ENCODE measurements around the gene NCAPG2.

NCAPG2 gene

DNA sequence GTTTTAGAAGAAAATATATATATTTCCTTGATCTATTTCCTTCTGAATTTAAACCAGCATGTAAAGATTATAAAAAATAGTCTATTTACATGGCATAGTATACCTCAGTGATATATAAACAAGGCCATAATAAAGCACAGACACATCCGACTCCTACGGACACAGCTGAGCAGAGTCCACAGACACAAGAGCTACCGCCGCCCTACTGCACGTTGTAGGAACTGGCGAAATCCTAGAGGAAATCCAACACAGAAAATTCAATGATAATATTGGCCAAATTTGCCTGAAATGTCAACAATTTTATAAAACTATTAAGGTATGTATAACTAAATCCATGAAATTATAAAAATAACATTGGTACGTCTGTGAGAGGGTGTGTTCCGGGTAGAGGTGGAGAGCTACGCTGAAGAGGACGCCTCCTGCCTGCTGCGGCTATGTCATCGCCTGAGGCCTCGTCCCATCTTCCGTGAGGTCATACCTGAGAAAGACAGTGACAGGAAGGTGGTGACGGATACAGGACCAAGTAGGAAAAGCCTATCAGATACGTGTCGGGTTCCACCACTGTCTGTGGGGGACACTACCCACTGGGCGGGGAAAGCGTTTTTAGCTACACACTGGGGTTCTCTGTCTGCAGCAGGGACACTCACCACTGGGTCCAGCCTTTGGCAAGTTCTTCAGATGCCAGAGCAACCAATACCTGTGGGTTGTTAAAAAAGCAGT is 29.3 kb upstream of the NCAPG2 start:
- no peak for DNase-seq

DNA sequence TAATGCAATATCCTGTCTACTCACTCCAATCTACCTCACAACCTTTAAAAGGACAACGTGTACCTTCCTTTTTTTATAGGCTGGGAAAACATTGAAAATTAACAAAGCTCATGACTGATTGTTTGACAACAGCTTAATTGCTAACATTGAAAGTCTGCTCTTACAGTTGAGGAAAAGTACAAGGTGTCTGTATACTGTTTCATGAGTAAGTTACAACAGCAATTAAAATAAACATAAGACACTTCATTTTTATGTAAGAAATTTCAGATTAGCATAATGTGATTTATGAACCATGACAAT is 28.6 kb upstream of the NCAPG2 start:
- no peak for DNase-seq

DNA sequence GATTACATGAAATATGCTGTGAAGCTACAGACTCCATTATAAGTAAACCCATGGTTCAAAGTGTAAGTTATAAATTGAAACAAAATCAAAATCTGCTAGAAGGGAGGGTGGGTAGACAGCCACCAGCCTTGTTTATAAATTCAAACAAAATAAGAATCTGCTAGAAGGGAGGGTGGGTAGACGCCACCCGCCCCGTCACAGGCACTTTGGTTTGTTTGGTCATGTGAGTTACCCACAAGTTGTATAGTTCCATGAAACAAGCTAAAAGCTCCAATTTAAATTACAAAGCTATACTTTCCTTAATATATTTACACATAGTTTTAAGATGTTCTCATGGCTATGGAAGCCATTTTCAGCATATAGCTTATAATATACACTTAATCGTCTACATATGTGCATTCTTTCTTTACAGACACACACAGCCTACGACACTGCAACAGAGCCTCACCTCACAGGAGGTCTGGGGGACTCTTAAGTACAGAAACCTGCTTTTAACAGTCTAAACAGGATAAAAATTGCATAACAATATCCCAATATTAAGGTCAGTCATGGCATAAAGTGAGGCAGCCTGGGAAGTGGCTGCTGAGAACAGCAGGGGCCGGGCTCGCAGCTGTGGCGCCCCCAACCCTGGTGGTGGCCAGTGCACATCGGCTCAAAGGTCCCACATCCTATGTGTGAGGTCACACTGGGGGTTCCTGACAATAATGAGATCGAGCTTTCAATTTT is 28.1 kb upstream of the NCAPG2 start:
- no peak for DNase-seq

DNA sequence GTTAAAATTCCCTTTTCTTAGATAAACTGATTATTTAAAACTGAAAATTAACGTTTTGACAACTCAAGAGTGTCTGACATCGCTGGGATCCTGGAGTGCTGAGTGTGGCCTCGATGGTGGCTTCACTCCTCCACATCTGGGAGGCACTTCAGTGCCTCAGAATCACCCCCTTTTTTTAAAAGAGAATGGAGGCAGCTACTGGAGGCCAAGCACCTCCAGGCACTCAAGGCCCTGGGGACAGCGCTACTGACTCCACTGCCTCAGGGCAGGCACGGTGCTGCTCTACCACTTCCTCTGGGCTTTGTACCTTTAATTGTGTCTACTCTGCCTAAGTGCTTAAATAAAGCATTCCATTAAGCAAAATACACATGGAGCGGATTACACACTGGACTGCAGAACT is 27.2 kb upstream of the NCAPG2 start:
- DNase-seq = no peak

DNA sequence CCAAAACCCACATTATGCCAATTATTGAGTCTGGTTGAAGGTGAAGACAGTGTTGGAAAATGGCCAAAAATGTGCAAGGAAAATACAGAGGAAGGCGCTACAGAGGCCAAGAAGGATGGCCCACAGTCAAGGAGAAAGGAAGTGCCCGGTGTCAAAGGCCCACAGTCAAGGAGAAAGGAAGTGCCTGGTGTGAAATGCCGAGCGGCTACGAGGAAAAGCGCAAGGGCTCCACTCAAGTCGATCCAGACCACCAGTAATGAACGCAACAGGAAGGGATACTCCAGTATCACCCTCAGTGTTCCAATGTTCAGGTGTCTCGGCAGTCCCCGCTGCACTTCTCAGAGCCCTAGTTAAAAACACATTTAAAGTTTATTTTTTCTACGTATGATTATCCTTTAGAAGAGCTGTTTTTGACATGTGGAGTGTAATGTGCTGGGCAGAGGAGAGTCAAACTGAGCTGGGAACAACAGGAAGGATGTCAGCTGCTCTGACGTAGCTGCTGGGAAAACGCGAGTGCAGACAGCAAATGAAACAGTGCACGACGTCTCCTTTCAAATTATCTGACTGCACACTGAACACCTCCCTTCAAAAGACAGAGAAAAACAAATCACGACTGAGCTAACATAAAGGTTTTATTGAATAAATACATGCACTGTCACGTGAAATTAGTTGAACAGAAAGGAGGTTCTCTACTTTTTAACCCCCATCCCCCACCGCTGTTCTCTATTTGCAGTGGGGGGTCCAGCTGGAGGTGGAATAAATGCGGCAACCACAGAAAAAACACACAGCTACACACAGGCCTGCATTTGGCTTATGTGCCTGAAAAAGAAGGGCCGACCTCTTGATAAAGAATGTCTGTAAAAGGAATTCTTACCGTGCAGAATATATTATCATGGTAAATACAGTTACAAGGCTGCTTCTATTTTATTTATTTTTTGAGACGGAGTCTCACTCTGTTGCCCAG is 26.1 kb upstream of the NCAPG2 start:
- no peak for DNase-seq

DNA sequence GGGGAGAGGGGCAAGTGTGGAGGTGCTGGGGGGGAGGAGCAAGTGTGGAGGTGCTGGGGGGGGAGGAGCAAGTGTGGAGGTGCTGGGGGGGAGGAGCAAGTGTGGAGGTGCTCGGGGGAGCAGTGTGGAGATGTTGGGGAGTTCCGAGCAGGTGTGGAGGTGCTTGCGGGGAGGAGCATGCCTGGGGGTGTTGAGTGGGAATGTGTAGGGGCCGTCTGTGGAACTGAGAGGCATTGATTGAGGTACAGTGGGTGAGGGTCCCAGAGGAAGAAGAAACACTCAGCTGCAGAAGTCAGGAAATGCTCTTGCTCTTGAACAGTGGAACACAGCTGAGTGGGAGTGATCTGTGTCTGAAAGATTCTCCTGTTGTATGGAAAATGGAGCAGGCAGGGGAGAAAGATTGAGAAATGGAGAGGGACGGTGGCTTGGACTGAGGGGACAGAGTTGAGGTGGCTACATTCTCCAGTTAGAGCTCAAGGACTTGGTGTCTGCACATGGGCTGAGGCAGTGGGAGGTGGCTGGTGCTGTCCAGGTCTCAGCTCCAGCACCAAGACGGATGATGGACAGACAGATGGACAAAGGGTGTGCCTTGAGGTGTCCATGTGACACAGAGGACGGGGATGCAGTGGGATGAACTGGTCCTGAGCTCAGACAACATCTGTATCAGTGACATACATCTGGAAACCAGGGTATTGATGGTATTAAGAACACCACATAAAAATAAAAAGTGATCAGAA is 25.2 kb upstream of the NCAPG2 start:
- no peak for DNase-seq

DNA sequence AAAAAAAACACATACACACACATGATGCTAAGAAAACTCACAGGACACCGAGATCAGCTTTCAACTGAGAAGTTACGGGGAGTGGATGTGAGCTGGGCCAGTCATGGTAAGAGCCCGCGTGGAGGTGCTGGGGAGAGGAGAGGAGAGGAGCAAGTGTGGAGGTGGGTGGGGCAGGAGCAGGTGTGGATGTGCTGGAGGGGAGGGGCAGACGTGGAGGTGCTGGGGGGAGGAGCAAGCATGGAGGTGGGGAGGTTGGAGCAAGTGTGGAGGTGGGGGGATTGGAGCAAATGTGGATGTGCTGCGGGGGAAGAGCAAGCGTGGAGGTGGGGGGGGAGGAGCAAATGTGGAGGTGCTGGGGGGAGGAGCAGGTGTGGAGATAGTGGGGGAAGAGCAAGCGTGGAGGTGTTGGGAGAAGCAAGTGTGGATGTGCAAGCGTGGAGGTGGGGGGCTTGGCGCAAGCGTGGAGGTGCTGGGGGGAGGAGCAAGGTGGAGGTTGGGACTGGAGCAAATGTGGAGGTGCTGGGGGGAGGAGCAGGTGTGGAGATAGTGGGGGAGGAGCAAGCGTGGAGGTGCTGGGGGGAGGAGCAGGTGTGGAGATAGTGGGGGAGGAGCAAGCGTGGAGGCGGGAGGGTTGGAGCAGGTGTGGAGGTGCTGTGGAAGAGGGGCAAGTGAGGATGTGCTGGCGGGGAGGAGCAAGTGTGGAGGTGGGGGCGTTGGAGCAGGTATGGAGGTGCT is 24.5 kb upstream of the NCAPG2 start:
- DNase-seq = no peak

DNA sequence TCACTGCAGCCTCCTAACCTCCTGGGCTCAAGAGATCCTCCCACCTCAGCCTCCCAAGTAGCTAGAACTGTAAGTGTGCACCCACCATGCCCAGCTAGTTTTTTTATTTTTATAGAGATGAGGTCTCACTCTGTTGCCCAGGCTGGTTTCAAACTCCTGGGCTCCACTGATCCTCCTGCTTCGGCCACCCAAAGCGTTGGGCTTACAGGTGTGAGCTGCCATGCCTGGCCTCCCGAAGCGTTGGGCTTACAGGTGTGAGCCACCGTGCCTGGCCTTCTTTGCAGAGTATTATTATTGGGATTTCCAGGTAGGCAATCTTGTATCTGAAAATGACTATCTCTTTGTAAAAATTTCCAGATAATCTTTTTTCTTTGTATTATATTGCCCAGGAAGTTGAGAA is 23.1 kb upstream of the NCAPG2 start:
- no peak for DNase-seq

DNA sequence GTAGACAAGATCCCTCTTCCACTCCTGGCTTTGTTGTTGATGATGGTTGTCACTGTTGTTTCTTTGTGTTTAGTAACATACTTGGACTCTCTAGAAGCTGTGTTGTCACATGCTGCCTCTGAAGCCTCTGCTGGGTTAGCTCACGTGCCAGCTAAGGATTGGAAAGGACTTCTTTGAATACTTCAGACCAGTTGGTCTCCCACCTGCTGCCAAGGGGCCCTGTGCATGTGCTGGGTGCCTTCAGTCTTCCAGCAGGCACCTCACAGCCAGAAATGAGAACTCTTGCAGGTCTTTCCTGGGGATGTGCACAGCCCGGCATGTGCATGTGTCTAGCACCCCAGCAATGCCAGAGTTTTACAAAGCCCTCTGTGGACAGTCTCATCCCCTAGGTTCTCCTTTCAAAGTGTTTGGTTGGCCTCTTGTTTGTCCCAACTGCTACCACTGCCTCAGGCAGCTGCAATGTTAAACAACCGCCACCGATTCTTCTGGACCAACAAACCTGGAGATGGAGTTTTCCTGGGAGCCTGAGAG is 21.7 kb upstream of the NCAPG2 start:
- no peak for DNase-seq

DNA sequence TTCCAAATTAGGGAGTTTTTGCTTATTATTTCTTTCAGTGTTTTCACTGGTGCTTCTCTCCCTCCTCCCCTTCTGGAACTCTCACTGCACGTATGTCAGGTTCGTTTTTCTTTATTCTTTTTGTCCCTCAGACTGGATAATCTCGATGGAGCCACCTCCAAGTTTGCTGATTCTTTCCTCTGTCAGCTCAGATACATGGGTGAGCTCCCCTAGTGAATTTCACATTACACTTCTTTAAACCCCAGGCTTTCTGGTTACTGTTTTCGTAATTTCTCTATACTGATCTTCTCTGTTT is 20.8 kb upstream of the NCAPG2 start:
- DNase-seq = no peak

DNA sequence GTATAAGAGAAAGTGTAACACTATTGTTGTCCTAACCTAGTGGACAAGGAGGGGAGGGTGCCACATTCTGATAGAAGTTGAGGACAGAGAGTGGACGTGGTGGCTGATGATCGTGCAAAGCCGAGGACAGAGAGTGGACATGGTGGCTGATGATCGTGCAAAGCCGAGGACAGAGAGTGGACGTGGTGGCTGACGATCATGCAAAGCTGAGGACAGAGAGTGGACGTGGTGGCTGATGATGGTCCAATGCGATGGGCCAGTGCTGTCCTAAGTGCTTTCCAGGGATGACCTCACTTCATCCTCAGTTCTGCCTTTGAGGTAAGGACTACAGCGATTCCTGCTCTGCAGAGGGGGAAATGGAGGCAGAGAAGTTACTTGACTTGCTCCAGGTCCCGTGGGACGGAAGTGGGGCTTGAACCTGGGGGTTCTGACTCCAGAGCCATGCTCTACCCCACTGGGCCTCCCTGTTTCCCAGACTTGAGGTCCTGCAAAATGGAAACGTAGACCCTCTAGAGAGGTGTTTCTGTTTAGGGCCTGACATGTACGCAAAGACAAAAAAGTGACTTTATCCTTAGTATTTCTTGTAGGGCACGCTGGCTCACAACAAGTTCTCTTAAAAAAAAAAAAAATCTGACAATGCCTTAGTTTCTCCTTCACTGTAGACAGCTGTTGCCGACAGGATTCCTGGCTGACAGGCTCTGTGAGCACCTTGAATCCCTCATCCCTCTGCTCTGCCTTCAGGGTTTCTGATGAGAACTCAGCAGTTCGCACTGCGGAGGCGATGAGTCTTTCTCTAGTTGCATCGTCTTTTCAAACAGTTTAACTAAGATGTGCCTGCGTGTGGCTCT is 20.3 kb upstream of the NCAPG2 start:
- DNase-seq = no peak

DNA sequence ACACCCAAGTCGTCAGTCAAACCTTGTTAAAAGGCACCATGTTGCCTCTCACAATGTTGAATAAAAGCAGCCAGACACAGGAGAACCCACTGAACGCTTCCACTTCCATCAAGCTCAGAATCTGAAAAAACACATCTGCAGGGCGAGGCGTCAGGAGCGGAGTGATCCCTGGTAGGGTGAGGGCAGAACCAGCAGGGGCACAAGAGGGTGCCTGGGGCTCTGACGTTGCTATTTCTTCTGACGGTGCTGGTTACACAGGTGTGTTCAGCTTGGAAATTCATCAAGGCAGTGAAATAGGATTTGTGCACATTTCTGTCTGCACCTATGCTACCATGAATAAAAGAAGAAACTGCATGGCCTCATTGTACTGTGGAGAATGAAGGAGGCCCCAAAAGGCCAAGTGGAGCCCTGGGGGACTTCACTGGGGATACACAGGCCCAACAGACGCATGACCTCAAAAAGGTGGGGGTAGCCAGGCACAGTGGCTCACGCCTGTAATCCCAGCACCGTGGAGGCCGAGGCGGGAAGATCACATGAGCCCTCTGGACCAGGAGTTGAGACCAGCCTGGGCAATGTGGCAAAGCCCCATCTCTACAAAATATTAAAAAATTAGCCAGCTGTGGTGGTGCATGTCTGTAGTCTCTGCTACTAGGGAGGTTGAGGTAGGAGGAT is 19.2 kb upstream of the NCAPG2 start:
- DNase-seq = no peak

DNA sequence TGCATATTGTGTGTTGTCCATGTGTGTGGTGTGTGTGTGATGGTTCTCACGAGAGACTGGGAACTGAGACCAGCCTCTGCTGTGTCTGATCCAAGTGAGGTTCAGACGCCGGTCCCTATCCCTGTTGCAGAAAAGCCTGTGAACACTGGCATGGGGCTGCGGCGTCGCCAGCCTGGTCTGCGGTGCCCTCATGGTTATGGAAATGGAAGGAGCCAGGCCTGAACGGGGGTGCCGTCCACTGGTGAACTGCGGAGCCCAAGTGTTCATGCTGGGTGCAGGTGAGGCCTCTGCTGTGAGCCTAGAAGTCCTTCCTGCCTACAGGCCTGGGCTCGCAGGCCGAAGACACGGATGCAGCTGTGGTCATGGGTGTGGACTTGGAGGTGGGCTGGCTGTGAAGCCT is 18.7 kb upstream of the NCAPG2 start:
- no peak for DNase-seq

DNA sequence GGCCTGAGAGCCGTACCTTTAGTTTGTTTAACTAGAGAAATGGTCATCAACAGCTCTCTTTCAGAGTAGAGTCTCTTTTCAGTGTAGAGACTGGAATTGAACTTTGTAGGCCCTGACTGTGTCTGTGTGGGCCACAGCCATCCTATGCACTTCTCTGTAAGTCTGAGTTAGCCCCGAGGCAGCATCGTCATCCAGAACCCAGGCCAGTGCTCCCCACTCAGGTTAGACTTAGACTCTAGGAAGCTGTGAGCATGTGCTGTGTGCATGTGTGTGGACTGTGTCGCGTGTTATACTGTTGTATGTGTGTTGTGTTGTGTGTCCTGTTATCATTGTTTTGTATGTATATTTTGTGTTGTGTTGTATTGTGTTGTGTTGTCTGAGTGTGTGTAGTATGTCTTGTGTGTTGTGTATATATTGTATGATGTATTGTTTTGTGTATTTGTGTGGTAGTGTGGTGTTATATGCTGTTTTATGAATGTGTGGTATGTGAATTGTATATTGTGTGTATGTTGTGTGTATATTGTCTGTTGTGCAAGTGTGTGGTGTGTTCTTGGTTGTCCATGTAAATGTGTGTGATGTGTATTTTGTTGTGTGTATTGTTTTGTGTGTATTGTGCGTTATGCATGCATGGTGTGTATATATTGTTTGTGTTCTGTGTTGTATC is 18.1 kb upstream of the NCAPG2 start:
- DNase-seq = no peak

DNA sequence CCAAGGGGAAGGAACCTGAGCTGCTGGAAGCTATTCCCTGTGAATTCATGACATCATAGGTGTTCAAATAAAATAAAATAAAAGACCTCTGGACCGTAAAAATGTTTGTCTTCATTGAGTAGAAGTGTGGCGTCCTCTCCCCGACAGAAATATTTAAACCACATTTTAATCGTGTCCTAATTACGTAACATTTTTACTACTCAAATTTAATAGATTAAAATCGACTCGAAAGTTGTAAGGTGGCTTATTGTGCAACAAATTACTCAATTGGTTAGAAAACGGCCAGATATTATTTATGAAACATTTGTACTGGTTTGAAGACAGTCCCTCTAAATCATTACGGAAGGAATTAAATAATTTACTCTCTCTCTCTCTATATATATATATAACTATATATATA is 15.5 kb upstream of the NCAPG2 start:
- DNase-seq = no peak

DNA sequence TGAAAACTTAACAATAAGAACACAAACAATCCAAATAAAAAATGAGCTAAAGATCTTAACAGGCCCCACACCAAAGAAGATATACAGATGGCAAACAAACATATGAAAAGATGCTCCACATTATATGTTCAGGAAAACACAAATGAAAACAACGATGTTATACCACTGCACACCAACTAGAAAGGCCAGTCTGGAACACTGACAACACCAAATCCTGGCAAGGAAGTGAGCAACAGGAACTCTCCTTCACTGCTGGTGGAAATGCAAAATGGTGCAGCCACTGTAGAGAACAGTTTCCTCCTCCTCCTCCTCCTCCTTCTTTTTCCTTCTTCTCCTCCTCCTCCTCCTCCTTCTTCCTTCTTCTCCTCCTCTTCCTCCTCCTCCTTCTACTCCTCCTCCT is 12.2 kb upstream of the NCAPG2 start:
- DNase-seq = no peak

DNA sequence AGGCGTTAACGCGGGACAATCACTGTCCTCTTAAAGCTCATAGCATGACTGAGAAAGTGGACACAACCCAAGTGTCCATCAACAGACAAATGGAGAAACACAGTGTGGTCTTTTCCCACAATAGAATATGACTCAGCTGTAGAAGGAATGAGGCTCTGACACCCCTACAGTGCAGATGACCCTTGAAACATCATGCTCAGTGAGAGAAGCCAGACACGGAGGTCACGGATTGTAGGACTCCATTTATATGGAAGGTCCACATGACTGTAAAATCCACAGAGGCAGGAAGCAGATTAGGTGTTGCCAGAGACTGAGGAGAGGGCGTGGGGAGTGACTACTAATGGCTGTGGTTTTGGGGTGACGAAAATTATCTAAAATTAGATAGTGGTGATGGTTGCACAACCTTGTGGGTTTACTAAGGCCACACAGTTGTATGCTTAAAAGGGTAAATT is 6.1 kb upstream of the NCAPG2 start:
- no peak for DNase-seq

DNA sequence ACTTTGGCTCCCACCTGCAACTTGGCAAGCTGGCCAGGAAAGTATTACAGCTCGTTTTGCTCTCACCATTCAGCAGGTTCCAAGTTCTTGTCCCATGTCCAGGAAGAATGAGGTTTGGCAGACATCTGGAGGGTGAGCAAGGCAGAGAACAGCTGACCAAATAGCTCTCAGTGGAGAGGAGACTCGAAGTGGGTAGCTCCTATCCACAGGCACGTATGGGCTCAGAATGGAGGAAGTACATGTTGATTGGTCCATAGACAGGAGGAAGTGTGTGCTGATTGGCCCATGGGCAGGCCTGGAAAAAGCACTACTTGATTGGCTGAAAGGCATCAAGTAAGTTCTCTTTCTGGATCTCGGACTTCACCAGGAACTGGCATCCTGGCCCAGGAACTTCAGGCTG is 3.0 kb upstream of the NCAPG2 start:
- no peak for DNase-seq

DNA sequence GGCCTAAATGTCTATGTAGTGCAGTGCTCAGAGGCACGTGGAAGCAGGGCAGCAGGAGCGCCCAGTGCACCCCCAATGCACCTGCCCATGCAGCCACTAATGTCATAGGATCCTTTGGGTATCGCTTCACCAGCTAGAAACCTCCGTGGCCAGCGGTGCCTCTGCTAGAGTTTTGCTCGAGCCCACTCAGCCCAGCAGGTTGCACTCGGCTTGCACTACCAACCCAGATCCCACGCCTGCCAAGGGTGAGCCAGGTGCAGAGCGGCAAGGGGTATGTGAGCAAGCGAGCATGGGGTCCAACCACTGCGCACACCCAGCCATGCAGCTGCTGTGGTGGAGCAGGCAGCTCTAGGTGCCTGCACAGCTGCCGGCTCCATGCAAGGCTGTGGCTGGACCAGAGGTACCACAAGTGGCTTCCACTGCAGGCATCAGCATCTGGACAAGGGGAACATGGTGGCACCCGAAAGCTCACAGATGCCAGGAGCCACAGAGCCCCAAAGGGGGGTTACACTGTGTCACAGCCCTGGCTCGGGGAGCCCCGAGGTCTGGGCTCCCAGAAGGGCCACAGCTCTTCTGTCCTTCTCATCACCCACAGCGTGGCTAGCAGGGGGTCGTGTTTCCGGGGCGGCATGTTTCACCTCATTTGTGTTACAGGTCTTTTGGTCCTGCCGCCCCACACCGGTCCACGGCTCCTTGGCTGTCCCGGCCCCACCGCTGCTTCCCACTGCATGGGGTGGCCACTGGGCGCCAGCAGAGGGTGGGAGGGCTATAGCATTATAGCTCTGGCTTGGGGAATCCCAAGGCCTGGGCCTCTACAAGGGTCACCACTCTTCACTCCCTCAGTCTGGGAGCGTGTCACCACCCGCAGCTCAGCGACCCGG is 2.3 kb upstream of the NCAPG2 start:
- no peak for DNase-seq

Measured in activated naive CD4-positive, alpha-beta T cell (primary cell).